SK-N-SH (cell line): Measurements from ENCODE around the gene SMIM5. TPM values are rescaled to one million over a fixed set of nuclear protein-coding genes. Genes with fewer than 3 reads are reported as not detected.

ENCODE experiments used
- CTCF ChIA-PET: fragments of 300-600, 350-600 bp; formaldehyde crosslinking; extraction: SDS; loops from one replicate; lab custom pipeline; 2021; lab: Yijun Ruan, JAX
- POLR2A ChIA-PET: fragments of 350-600 bp; sonication (Branson Sonifier 250); formaldehyde crosslinking; extraction: SDS; loops from one replicate; lab custom pipeline; 2020; ENCODE audit warnings: antibody characterized with exemption, inconsistent platforms; lab: Yijun Ruan, JAX
- DNase-seq: peaks from one replicate; pipeline ENCODE4 v3.0.0; 2012
- H2AFZ ChIP-seq: fragments of 200-600 bp; sonication (generic); 2 replicates; pipeline ENCODE4 v1.8.1; 2016; ENCODE audit warnings: antibody characterized with exemption, mild to moderate bottlenecking, low read depth
- H3F3A ChIP-seq: fragments of 200-600 bp; sonication (generic); replicated peaks from 2 replicates; pipeline ENCODE3; 2016; ENCODE audit warnings: antibody characterized with exemption, mild to moderate bottlenecking; ENCODE audit not compliant: insufficient read depth
- H3K27ac ChIP-seq, 2 experiments: fragments of 200-500 bp in 1 of 2; fragments of 200-600 bp in 1 of 2; sonication (Bioruptor generic) in 1 of 2; sonication (generic), shearing (Covaris generic) in 1 of 2; 2 replicates each; pipeline versions ENCODE4 v1.5.1 to v1.6.1; 2014 to 2016; ENCODE audit warnings: low read depth in 2 of 2, inconsistent platforms in 1 of 2, low read length in 1 of 2, mild to moderate bottlenecking in 1 of 2, mixed read lengths in 1 of 2
- H3K27me3 ChIP-seq: fragments of 200-600 bp; sonication (generic), shearing (Covaris generic); 2 replicates; pipeline ENCODE4 v1.6.1; 2016; ENCODE audit warnings: mixed run types; ENCODE audit not compliant: insufficient read depth
- H3K36me3 ChIP-seq, 2 experiments: fragments of 200-500 bp in 1 of 2; fragments of 200-600 bp in 1 of 2; sonication (Bioruptor generic) in 1 of 2; sonication (generic) in 1 of 2; replicated peaks in 1 of 2; 2 replicates each; pipeline versions ENCODE3 to v1.5.1; 2014 to 2016; ENCODE audit warnings: low read length in 1 of 2, mild to moderate bottlenecking in 1 of 2; ENCODE audit not compliant: insufficient read depth in 2 of 2, control insufficient read depth in 1 of 2
- H3K4me1 ChIP-seq, 2 experiments: fragments of 200-500 bp in 1 of 2; fragments of 200-600 bp in 1 of 2; sonication (Bioruptor generic) in 1 of 2; sonication (generic), shearing (Covaris generic) in 1 of 2; 2 replicates each; pipeline versions ENCODE4 v1.5.1 to v1.6.1; 2014 to 2016; ENCODE audit warnings: low read depth in 1 of 2, low read length in 1 of 2, mixed run types in 1 of 2; ENCODE audit not compliant: insufficient read depth in 2 of 2, control insufficient read depth in 1 of 2
- H3K4me2 ChIP-seq: fragments of 200-600 bp; sonication (generic), shearing (Covaris generic); 2 replicates; pipeline ENCODE4 v1.6.1; 2017; ENCODE audit warnings: mixed run types
- H3K4me3 ChIP-seq, 2 experiments: fragments of 200-500 bp in 1 of 2; fragments of 200-600 bp in 1 of 2; sonication (Bioruptor generic) in 1 of 2; sonication (generic), shearing (Covaris generic) in 1 of 2; 2 replicates each; pipeline versions ENCODE4 v1.5.1 to v1.8.1; 2014 to 2016; ENCODE audit warnings: low read depth in 2 of 2, inconsistent platforms in 1 of 2, low read length in 1 of 2, mild to moderate bottlenecking in 1 of 2, mixed read lengths in 1 of 2, moderate library complexity in 1 of 2
- H3K79me2 ChIP-seq: fragments of 200-600 bp; sonication (generic); 2 replicates; pipeline ENCODE4 v1.8.1; 2017; ENCODE audit warnings: mild to moderate bottlenecking; ENCODE audit not compliant: insufficient read depth
- H3K9ac ChIP-seq: fragments of 200-600 bp; sonication (generic); 2 replicates; pipeline ENCODE4 v1.6.1; 2017; ENCODE audit warnings: mixed run types
- H3K9me2 ChIP-seq: fragments of 200-600 bp; sonication (generic); 2 replicates; pipeline ENCODE4 v1.6.1; 2017; ENCODE audit warnings: mixed run types
- H3K9me3 ChIP-seq: fragments of 200-600 bp; sonication (generic); 2 replicates; pipeline ENCODE4 v1.6.1; 2017; ENCODE audit warnings: mixed run types, mild to moderate bottlenecking, moderate library complexity
- H4K20me1 ChIP-seq: fragments of 200-600 bp; sonication (generic); 2 replicates; pipeline ENCODE4 v1.6.1; 2017; ENCODE audit warnings: mild to moderate bottlenecking, mixed run types; ENCODE audit not compliant: insufficient read depth
- EZH2phosphoT487 ChIP-seq: fragments of 200-600 bp; sonication (generic); IDR thresholded peaks from 2 replicates; pipeline ENCODE4 v1.6.1; 2017; ENCODE audit warnings: low read depth, mixed run types, mild to moderate bottlenecking, antibody characterized with exemption, moderate library complexity, borderline replicate concordance
- JUND ChIP-seq: IDR thresholded peaks from 2 replicates; pipeline ENCODE4 v1.4.0; 2012
- NRF1 ChIP-seq: IDR thresholded peaks from 2 replicates; pipeline ENCODE4 v1.6.1; 2012; ENCODE audit warnings: low read depth, mild to moderate bottlenecking, low read length
- POLR2AphosphoS5 ChIP-seq: IDR thresholded peaks from 2 replicates; pipeline ENCODE4 v1.6.1; 2012; ENCODE audit warnings: low read depth, low read length
- RAD21 ChIP-seq: IDR thresholded peaks from 2 replicates; pipeline ENCODE4 v1.6.1; 2012; ENCODE audit warnings: mild to moderate bottlenecking, low read length
- RCOR1 ChIP-seq: fragments of 150-350 bp; IDR thresholded peaks from 2 replicates; pipeline ENCODE4 v1.6.1; 2017; ENCODE audit warnings: antibody characterized with exemption, low read length
- RFX5 ChIP-seq: IDR thresholded peaks from 2 replicates; pipeline ENCODE4 v1.6.1; 2012; ENCODE audit warnings: mild to moderate bottlenecking, improper control_type of control experiment, low read length
- SIN3A ChIP-seq: IDR thresholded peaks from 2 replicates; pipeline ENCODE4 v1.6.1; 2012; ENCODE audit warnings: low read depth, mild to moderate bottlenecking, low read length, moderate library complexity, borderline replicate concordance
- SMC3 ChIP-seq: IDR thresholded peaks from 2 replicates; pipeline ENCODE4 v1.6.1; 2012; ENCODE audit warnings: low read depth, low read length, improper control_type of control experiment
- WGBS: methylation state at CpG from one replicate; pipeline ENCODE4 v1.1.6; 2017; ENCODE audit warnings: low lambda C conversion rate; 5-methylcytosine and 5-hydroxymethylcytosine counted together
- polyA plus RNA-seq, 3 experiments: library from polyadenylated mRNA; depleted of rRNA; stranded (reverse); fragments of >200 nt; gene quantifications; 2 replicates each; pipeline ENCODE4 v1.2.3, GENCODE V29; 2012
- TF ChIP-seq, protein P1 (sequence below): fragments of 150-350 bp; IDR thresholded peaks from 2 replicates; pipeline ENCODE4 v1.6.1; 2017; ENCODE audit warnings: antibody characterized with exemption, low read length, low read depth, borderline replicate concordance
- TF ChIP-seq, protein P2 (sequence below): fragments of 150-350 bp; IDR thresholded peaks from 2 replicates; pipeline ENCODE4 v1.6.1; 2016; ENCODE audit warnings: mild to moderate bottlenecking, low read depth, low read length
- TF ChIP-seq, protein P3 (sequence below): IDR thresholded peaks from 2 replicates; pipeline ENCODE4 v1.4.0; 2012; ENCODE audit warnings: low read depth
- TF ChIP-seq, protein P4 (sequence below): IDR thresholded peaks from 2 replicates; pipeline ENCODE4 v1.6.1; 2012; ENCODE audit warnings: mild to moderate bottlenecking, low read depth, low read length, moderate library complexity

SMIM5 gene
- polyA plus RNA-seq, 1 of the 3 experiments (the other 2 are of a cell fraction), result 0.02 TPM

DNA sequence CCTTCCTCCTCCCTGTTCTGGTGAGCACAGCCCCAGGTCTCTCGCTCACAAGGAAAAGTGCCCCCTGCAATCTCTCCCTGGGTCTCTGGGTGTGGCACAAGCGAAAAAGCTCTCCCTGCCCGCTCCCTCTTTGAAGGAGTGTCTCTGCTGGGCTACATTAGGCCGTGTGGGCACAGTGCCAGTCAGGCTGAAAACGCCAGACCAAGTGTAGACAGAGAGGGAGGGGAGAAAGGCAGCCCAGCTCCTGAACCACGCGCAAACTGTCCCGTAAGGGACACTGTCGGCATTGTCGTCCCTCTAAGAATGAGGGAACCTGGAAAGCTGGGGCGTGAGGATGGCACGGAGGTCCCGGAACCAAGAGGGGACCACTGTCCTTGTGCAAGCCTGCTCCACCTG is 3.9 kb downstream of the SMIM5 start:
- Histone ChIP-seq H3K9ac (no peak overlapping the region), H3K9me2 (no peaks in the 10 kb centered on the region), H3K36me3 (peaks cover 0 to 36% of the 10 kb centered on the region in 2 experiments), H2AFZ (no peak overlapping the region), H3K27me3 (no peaks in the 10 kb centered on the region), H3F3A (peaks cover 3% of the 10 kb centered on the region), H3K4me2 (no peak overlapping the region), H3K4me1 (peaks cover 12 to 15% of the 10 kb centered on the region in 2 experiments; a peak in 3 of 4 replicates), H3K79me2 (no peaks in the 10 kb centered on the region), H4K20me1 (peaks cover 18% of the 10 kb centered on the region), H3K4me3 (no peak overlapping the region), H3K27ac (no peak overlapping the region), H3K9me3 (no peaks in the 10 kb centered on the region)
- 86% methylated on average over 13 of the region's 13 CpGs for WGBS
- TF ChIP-seq NRF1 (no peak), EZH2phosphoT487 (no peak), POLR2AphosphoS5 (no peak), SIN3A (no peak), JUND (no peak), RCOR1 (no peak), RAD21 (no peak), RFX5 (no peak), SMC3 (no peak)
- TF ChIP-seq, protein P1, sequence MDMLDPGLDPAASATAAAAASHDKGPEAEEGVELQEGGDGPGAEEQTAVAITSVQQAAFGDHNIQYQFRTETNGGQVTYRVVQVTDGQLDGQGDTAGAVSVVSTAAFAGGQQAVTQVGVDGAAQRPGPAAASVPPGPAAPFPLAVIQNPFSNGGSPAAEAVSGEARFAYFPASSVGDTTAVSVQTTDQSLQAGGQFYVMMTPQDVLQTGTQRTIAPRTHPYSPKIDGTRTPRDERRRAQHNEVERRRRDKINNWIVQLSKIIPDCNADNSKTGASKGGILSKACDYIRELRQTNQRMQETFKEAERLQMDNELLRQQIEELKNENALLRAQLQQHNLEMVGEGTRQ, result no peak
- TF ChIP-seq, protein P2, sequence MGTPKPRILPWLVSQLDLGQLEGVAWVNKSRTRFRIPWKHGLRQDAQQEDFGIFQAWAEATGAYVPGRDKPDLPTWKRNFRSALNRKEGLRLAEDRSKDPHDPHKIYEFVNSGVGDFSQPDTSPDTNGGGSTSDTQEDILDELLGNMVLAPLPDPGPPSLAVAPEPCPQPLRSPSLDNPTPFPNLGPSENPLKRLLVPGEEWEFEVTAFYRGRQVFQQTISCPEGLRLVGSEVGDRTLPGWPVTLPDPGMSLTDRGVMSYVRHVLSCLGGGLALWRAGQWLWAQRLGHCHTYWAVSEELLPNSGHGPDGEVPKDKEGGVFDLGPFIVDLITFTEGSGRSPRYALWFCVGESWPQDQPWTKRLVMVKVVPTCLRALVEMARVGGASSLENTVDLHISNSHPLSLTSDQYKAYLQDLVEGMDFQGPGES, result no peak
- TF ChIP-seq, protein P3, sequence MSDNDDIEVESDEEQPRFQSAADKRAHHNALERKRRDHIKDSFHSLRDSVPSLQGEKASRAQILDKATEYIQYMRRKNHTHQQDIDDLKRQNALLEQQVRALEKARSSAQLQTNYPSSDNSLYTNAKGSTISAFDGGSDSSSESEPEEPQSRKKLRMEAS, result no peak
- TF ChIP-seq, protein P4, sequence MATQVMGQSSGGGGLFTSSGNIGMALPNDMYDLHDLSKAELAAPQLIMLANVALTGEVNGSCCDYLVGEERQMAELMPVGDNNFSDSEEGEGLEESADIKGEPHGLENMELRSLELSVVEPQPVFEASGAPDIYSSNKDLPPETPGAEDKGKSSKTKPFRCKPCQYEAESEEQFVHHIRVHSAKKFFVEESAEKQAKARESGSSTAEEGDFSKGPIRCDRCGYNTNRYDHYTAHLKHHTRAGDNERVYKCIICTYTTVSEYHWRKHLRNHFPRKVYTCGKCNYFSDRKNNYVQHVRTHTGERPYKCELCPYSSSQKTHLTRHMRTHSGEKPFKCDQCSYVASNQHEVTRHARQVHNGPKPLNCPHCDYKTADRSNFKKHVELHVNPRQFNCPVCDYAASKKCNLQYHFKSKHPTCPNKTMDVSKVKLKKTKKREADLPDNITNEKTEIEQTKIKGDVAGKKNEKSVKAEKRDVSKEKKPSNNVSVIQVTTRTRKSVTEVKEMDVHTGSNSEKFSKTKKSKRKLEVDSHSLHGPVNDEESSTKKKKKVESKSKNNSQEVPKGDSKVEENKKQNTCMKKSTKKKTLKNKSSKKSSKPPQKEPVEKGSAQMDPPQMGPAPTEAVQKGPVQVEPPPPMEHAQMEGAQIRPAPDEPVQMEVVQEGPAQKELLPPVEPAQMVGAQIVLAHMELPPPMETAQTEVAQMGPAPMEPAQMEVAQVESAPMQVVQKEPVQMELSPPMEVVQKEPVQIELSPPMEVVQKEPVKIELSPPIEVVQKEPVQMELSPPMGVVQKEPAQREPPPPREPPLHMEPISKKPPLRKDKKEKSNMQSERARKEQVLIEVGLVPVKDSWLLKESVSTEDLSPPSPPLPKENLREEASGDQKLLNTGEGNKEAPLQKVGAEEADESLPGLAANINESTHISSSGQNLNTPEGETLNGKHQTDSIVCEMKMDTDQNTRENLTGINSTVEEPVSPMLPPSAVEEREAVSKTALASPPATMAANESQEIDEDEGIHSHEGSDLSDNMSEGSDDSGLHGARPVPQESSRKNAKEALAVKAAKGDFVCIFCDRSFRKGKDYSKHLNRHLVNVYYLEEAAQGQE, result no peak
- ChIA-PET CTCF (interaction anchor here (0.7 to 37.9 kb wide), 7 partner anchors 10 to 114 kb away, joined by 3 to 1370 read pairs (median 10); partner anchors contain the start of genes GALK1, RECQL5, SAP30BP and SMIM5), POLR2A (interaction anchor here (1.1 kb wide), 1 partner anchor 24 kb away, joined by 4 read pairs; no protein-coding TSS in a partner anchor)
- no peak for DNase-seq
